ENCODE measurements around the gene SYT10.

DNA sequence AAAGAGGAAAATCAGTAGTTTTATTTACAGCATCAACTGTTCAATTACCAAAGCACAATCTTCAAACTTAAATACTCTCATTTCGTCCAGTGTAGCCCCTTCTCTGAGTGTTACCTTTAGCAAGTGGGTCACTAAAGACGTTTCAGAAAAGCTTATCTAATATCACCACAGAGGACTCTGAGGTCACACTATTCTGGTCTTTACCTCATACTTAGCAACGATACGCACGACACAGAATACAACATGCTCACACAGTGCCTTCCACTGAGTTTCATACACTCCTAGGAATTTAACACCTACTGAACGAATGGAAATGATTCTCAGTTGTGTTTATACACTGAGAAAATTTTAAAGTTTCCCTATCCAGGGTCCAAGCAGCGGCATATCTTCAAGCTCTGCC lies 2.0 kb downstream of the SYT10 start:
- TF ChIP-seq RAD21 (IDR thresholded peaks at IDR 0.05; ENCODE audit: low read length) (no peak), NRF1 (IDR thresholded peaks at IDR 0.05; ENCODE audit: low read depth, low read length) (no peak), TCF12 (IDR thresholded peaks at IDR 0.05) (no peak), JUND (IDR thresholded peaks at IDR 0.05) (no peak)
- TF ChIP-seq, protein P1, sequence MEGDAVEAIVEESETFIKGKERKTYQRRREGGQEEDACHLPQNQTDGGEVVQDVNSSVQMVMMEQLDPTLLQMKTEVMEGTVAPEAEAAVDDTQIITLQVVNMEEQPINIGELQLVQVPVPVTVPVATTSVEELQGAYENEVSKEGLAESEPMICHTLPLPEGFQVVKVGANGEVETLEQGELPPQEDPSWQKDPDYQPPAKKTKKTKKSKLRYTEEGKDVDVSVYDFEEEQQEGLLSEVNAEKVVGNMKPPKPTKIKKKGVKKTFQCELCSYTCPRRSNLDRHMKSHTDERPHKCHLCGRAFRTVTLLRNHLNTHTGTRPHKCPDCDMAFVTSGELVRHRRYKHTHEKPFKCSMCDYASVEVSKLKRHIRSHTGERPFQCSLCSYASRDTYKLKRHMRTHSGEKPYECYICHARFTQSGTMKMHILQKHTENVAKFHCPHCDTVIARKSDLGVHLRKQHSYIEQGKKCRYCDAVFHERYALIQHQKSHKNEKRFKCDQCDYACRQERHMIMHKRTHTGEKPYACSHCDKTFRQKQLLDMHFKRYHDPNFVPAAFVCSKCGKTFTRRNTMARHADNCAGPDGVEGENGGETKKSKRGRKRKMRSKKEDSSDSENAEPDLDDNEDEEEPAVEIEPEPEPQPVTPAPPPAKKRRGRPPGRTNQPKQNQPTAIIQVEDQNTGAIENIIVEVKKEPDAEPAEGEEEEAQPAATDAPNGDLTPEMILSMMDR (IDR thresholded peaks at IDR 0.05), result no peak
- TF ChIP-seq, protein P2, sequence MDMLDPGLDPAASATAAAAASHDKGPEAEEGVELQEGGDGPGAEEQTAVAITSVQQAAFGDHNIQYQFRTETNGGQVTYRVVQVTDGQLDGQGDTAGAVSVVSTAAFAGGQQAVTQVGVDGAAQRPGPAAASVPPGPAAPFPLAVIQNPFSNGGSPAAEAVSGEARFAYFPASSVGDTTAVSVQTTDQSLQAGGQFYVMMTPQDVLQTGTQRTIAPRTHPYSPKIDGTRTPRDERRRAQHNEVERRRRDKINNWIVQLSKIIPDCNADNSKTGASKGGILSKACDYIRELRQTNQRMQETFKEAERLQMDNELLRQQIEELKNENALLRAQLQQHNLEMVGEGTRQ (IDR thresholded peaks at IDR 0.05; ENCODE audit: borderline replicate concordance, low read depth, low read length), result no peak
